ENCODE results near the gene EPDR1. TPM values are rescaled to one million over a fixed set of nuclear protein-coding genes. Genes with fewer than 3 reads are reported as not detected.

The EPDR1 gene
- total and polyA plus RNA-seq, 2 experiments from 2014 or later, result 4.4 to 13.8 TPM

GRCh38 chr7:37918526-37918925, 1.9 kb upstream of the EPDR1 start:
- H3K36me3 ChIP-seq (ENCODE audit: insufficient read depth), result no peaks in the 10 kb centered on the region
- no peak overlapping the region for H3K4me3 Mint-ChIP-seq
- H3K9me3 Mint-ChIP-seq, result no peaks in the 10 kb centered on the region
- peaks cover 47% of the 10 kb centered on the region for H3K27me3 Mint-ChIP-seq (ENCODE audit: insufficient read depth, low read depth, poor library complexity)
- ATAC-seq (no peak), DNase-seq (ENCODE audit: low spot score) (peak; percentile 39)
- H3K36me3 Mint-ChIP-seq (ENCODE audit: low read depth), result no peaks in the 10 kb centered on the region; the same call in 2 of the 3 replicates
- H3K4me3 ChIP-seq, result no peak overlapping the region
- no peak overlapping the region for H2AFZ ChIP-seq
- H3K4me1 ChIP-seq (ENCODE audit: insufficient read depth), result peaks cover 6% of the 10 kb centered on the region; the same call in 1 of the 2 replicates
- H4K20me1 ChIP-seq (replicated peaks; ENCODE audit: insufficient read depth), result 0 out of 2 replicates have a peak, but pooled peaks cover 4% of the 10 kb centered on the region
- peaks cover 72% of the 10 kb centered on the region for H3K27me3 ChIP-seq (ENCODE audit: insufficient read depth)
- no peaks in the 10 kb centered on the region for H3F3A ChIP-seq (replicated peaks; ENCODE audit: low read depth)
- H3K27ac Mint-ChIP-seq, result no peak overlapping the region
- H3K4me2 ChIP-seq, result no peak overlapping the region
- 0 out of 2 replicates have a peak, but pooled peaks cover 5% of the 10 kb centered on the region for H3K9me2 ChIP-seq (ENCODE audit: insufficient read depth)
- H3K27ac ChIP-seq (ENCODE audit: low read depth), result no peak overlapping the region
- H3K4me1 Mint-ChIP-seq, result peaks cover 16% of the 10 kb centered on the region
- 0 out of 2 replicates have a peak, but pooled peaks cover 3% of the 10 kb centered on the region for H3K79me2 ChIP-seq (replicated peaks; ENCODE audit: insufficient read depth)
- TF ChIP-seq REST (IDR thresholded peaks at IDR 0.05; ENCODE audit: unreplicated experiment), result no peak
- TF ChIP-seq CTCF (conservative IDR thresholded peaks at IDR 0.05; ENCODE audit: low read depth in 2 of 2), result peak; percentile 56 to 70

- Histone ChIP-seq H3K4me1 (ENCODE audit: insufficient read depth) (peaks cover 6% of the 10 kb centered on the region; the same call in 1 of the 2 replicates), H3F3A (replicated peaks; ENCODE audit: low read depth) (no peaks in the 10 kb centered on the region), H3K27ac (ENCODE audit: low read depth) (no peak overlapping the region), H3K9me2 (ENCODE audit: insufficient read depth) (0 out of 2 replicates have a peak, but pooled peaks cover 5% of the 10 kb centered on the region), H3K36me3 (ENCODE audit: insufficient read depth) (no peaks in the 10 kb centered on the region), H3K79me2 (replicated peaks; ENCODE audit: insufficient read depth) (0 out of 2 replicates have a peak, but pooled peaks cover 3% of the 10 kb centered on the region), H2AFZ (peak overlapping the region; percentile 97), H4K20me1 (replicated peaks; ENCODE audit: insufficient read depth) (no peaks in the 10 kb centered on the region), H3K4me3 (peak overlapping the region; percentile 85), H3K4me2 (peak overlapping the region; percentile 93), H3K27me3 (ENCODE audit: insufficient read depth) (peaks cover 50% of the 10 kb centered on the region)
- H3K27me3 Mint-ChIP-seq (ENCODE audit: insufficient read depth, low read depth, poor library complexity), result peaks cover 30% of the 10 kb centered on the region
- peak; percentile 68 for ATAC-seq
- TF ChIP-seq CTCF (conservative IDR thresholded peaks at IDR 0.05; ENCODE audit: low read depth in 2 of 2) (peak; percentile 20 to 47; a peak in 3 of 4 replicates), ZNF462 (CRISPR knock-in tag; IDR thresholded peaks at IDR 0.05) (no peak)
- peak overlapping the region; percentile 85 for H3K4me3 Mint-ChIP-seq
- H3K4me1 Mint-ChIP-seq, result peaks cover 15% of the 10 kb centered on the region
- H3K27ac Mint-ChIP-seq, result peak overlapping the region; percentile 56; the same call in 1 of the 2 replicates
- no peaks in the 10 kb centered on the region; the same call in 2 of the 3 replicates for H3K36me3 Mint-ChIP-seq (ENCODE audit: low read depth)
- H3K9me3 Mint-ChIP-seq, result no peaks in the 10 kb centered on the region
- DNase-seq (ENCODE audit: low spot score), result peak; percentile 71
These were observed 687 bp downstream of the EPDR1 start for GRCh38 chr7:37920849-37921805.
